ENCODE results near the gene FBXO47. TPM values are rescaled to one million over a fixed set of nuclear protein-coding genes. Genes with fewer than 3 reads are reported as not detected.

Gene FBXO47
- total and polyA plus RNA-seq, 2 donors (not counting 1 experiment from before 2014, with no cell fraction given): not detected

- Mint-ChIP-seq H3K27ac (peak overlapping the region; percentile 50), H3K9me3 (ENCODE audit: insufficient read depth) (no peaks in the 10 kb centered on the region), H3K4me1 (peaks cover 32% of the 10 kb centered on the region), H3K27me3 (no peaks in the 10 kb centered on the region), H3K4me3 (no peak overlapping the region)
- peaks cover 0 to 5% (median 0%) of the 10 kb centered on the region in 3 donors for H3K9me3 ChIP-seq (ENCODE audit: control extremely low read depth in 1 of 3, control insufficient read depth in 2 of 3, insufficient read depth in 1 of 3, low read length in 2 of 3)
- DNase-seq: no peak
- ChIA-PET CTCF (interaction anchor here (1.2 kb wide), 1 partner anchor 10 kb away, joined by 3 read pairs; no protein-coding TSS in a partner anchor), POLR2A (no interaction called here)
- peaks cover 0 to 78% of the 10 kb centered on the region in 2 experiments for H3K36me3 ChIP-seq (replicated peaks in 1 of 2; ENCODE audit: control extremely low read depth in 1 of 2, control insufficient read depth in 1 of 2, extremely low read depth in 1 of 2, insufficient read depth in 2 of 2, low read length in 1 of 2)
- peak overlapping the region in 1 of 2 donors; percentile 66 for H3K27ac ChIP-seq (ENCODE audit: low read length in 2 of 2)
- H3K4me1 ChIP-seq (ENCODE audit: control insufficient read depth in 2 of 2, insufficient read depth in 2 of 2, low read length in 2 of 2): peaks cover 35 to 59% of the 10 kb centered on the region in 2 donors
- no peak overlapping the region for H3K4me3 ChIP-seq (ENCODE audit: control extremely low read depth in 1 of 5, extremely low read depth in 1 of 5, insufficient read depth in 1 of 5, low read depth in 2 of 5, low read length in 4 of 5)
- H3K27me3 ChIP-seq (replicated peaks in 1 of 4; ENCODE audit: control extremely low read depth in 1 of 4, control insufficient read depth in 3 of 4, insufficient read depth in 4 of 4, low read length in 3 of 4): no peaks in the 10 kb centered on the region
- H2AFZ ChIP-seq (ENCODE audit: insufficient read depth, low read depth, low read length, poor library complexity, severe bottlenecking): no peak overlapping the region
- ATAC-seq (ENCODE audit: low read depth): no peak
- WGBS (ENCODE audit: insufficient coverage): 82% methylated on average over 5 of the region's 7 CpGs
- no peak for TF ChIP-seq CTCF (IDR thresholded peaks at IDR 0.05)
- no peak for TF ChIP-seq EZH2 (IDR thresholded peaks at IDR 0.05; ENCODE audit: borderline replicate concordance, insufficient read depth, low read depth, low read length, poor library complexity, severe bottlenecking)
- H3K9ac ChIP-seq (ENCODE audit: low read length): no peak overlapping the region
- H3K79me2 ChIP-seq (ENCODE audit: control insufficient read depth, insufficient read depth, low read length): peaks cover 96% of the 10 kb centered on the region
- intact Hi-C loops (cut with micrococcal nuclease): no loop called here
- H3K4me2 ChIP-seq (replicated peaks; ENCODE audit: low read depth, low read length, poor library complexity, severe bottlenecking): no peak overlapping the region
- H4K20me1 ChIP-seq (ENCODE audit: control insufficient read depth, insufficient read depth, low read length, poor library complexity, severe bottlenecking): peaks cover 47% of the 10 kb centered on the region
These were observed 72.9 kb downstream of the FBXO47 start for GRCh38 chr17:38894276-38894675.

- no peak for ATAC-seq (ENCODE audit: low read depth)
- H3K4me1 ChIP-seq (ENCODE audit: control insufficient read depth in 2 of 2, insufficient read depth in 2 of 2, low read length in 2 of 2): peaks cover 28 to 52% of the 10 kb centered on the region in 2 donors
These were observed 73.6 kb downstream of the FBXO47 start for GRCh38 chr17:38893607-38894006.

More at GRCh38 chr17:38893607-38894006, 73.6 kb downstream of the FBXO47 start:
- H3K27me3 Mint-ChIP-seq: no peaks in the 10 kb centered on the region
- Histone ChIP-seq H3K36me3 (replicated peaks in 1 of 2; ENCODE audit: control extremely low read depth in 1 of 2, control insufficient read depth in 1 of 2, extremely low read depth in 1 of 2, insufficient read depth in 2 of 2, low read length in 1 of 2) (peaks cover 0 to 83% of the 10 kb centered on the region in 2 experiments), H3K79me2 (ENCODE audit: control insufficient read depth, insufficient read depth, low read length) (peaks cover 96% of the 10 kb centered on the region), H3K4me2 (replicated peaks; ENCODE audit: low read depth, low read length, poor library complexity, severe bottlenecking) (peak overlapping the region; percentile 15), H3K27me3 (replicated peaks in 1 of 4; ENCODE audit: control extremely low read depth in 1 of 4, control insufficient read depth in 3 of 4, insufficient read depth in 4 of 4, low read length in 3 of 4) (no peaks in the 10 kb centered on the region), H3K27ac (ENCODE audit: low read length in 2 of 2) (peak overlapping the region in 1 of 2 donors; percentile 66), H4K20me1 (ENCODE audit: control insufficient read depth, insufficient read depth, low read length, poor library complexity, severe bottlenecking) (peaks cover 54% of the 10 kb centered on the region), H3K9me3 (ENCODE audit: control extremely low read depth in 1 of 3, control insufficient read depth in 2 of 3, insufficient read depth in 1 of 3, low read length in 2 of 3) (peaks cover 0 to 5% (median 0%) of the 10 kb centered on the region in 3 donors), H3K9ac (ENCODE audit: low read length) (no peak overlapping the region), H2AFZ (ENCODE audit: insufficient read depth, low read depth, low read length, poor library complexity, severe bottlenecking) (no peak overlapping the region), H3K4me3 (ENCODE audit: control extremely low read depth in 1 of 5, extremely low read depth in 1 of 5, insufficient read depth in 1 of 5, low read depth in 2 of 5, low read length in 4 of 5) (no peak overlapping the region)
- 57% methylated on average over 5 of the region's 6 CpGs for WGBS (ENCODE audit: insufficient coverage)
- no peak for TF ChIP-seq CTCF (IDR thresholded peaks at IDR 0.05)
- TF ChIP-seq EZH2 (IDR thresholded peaks at IDR 0.05; ENCODE audit: borderline replicate concordance, insufficient read depth, low read depth, low read length, poor library complexity, severe bottlenecking): no peak
- peaks cover 26% of the 10 kb centered on the region for H3K4me1 Mint-ChIP-seq
- DNase-seq: no peak
- H3K4me3 Mint-ChIP-seq: no peak overlapping the region
- ChIA-PET POLR2A (no interaction called here), CTCF (interaction anchor here (0.9 to 1.2 kb wide), 2 partner anchors 9 to 21 kb away, joined by 3 read pairs; no protein-coding TSS in a partner anchor)
- H3K27ac Mint-ChIP-seq: peak overlapping the region; percentile 50
- H3K9me3 Mint-ChIP-seq (ENCODE audit: insufficient read depth): no peaks in the 10 kb centered on the region
- intact Hi-C loops (cut with micrococcal nuclease): no loop called here
